CD14-positive monocyte (primary cell): ENCODE data around the gene SART1. TPM values are rescaled to one million over a fixed set of nuclear protein-coding genes. Genes with fewer than 3 reads are reported as not detected.

Source experiments
- DNase-seq, 3 donors: peaks; one replicate each; pipeline ENCODE4 v3.0.0-alpha.2; 2011 to 2022
- H2AFZ ChIP-seq: 2 replicates; pipeline ENCODE4 v1.6.0; 2012; ENCODE audit warnings: mild to moderate bottlenecking, low read depth, low read length, inconsistent platforms; ENCODE audit not compliant: insufficient read depth, poor library complexity, severe bottlenecking
- H3K27ac ChIP-seq, 2 donors: 1 replicate in 1 of 2; 2 replicates in 1 of 2; pipeline ENCODE4 v1.5.1; 2012 to 2013; ENCODE audit warnings: low read length in 2 of 2, control low read depth in 1 of 2, inconsistent platforms in 1 of 2, low read depth in 1 of 2, mild to moderate bottlenecking in 1 of 2
- H3K27me3 ChIP-seq, 2 donors: one replicate each; pipeline versions ENCODE4 v1.6.0 to v1.6.1; 2011 to 2013; ENCODE audit warnings: low read length in 2 of 2; ENCODE audit not compliant: control insufficient read depth in 2 of 2, insufficient read depth in 2 of 2
- H3K36me3 ChIP-seq, 2 donors: replicated peaks in 1 of 2; 1 replicate in 1 of 2; 2 replicates in 1 of 2; pipeline versions ENCODE4 v1.5.1 to v1.6.1; 2012 to 2013; ENCODE audit warnings: low read length in 2 of 2, control low read depth in 1 of 2, inconsistent platforms in 1 of 2, mild to moderate bottlenecking in 1 of 2; ENCODE audit not compliant: insufficient read depth in 2 of 2, control insufficient read depth in 1 of 2
- H3K4me1 ChIP-seq, 2 donors: 1 replicate in 1 of 2; 2 replicates in 1 of 2; pipeline versions ENCODE4 v1.5.1 to v1.6.1; 2012 to 2013; ENCODE audit warnings: low read length in 2 of 2, control low read depth in 1 of 2, inconsistent platforms in 1 of 2, mild to moderate bottlenecking in 1 of 2, moderate library complexity in 1 of 2; ENCODE audit not compliant: insufficient read depth in 2 of 2, control insufficient read depth in 1 of 2
- H3K4me2 ChIP-seq: replicated peaks from 2 replicates; pipeline ENCODE3; 2012; ENCODE audit warnings: low read length, moderate library complexity, mild to moderate bottlenecking; ENCODE audit not compliant: poor library complexity, severe bottlenecking; ENCODE audit errors: extremely low read depth
- H3K4me3 ChIP-seq, 3 experiments: fragments of 200-600 bp in 1 of 3; sonication (generic) in 1 of 3; replicated peaks in 1 of 3; 1 replicate in 2 of 3; 2 replicates in 1 of 3; pipeline ENCODE4 v1.5.1; 2011 to 2013; ENCODE audit warnings: low read length in 3 of 3, mild to moderate bottlenecking in 3 of 3, control low read depth in 2 of 3, low read depth in 2 of 3, inconsistent platforms in 1 of 3, moderate library complexity in 1 of 3
- H3K79me2 ChIP-seq: 2 replicates; pipeline ENCODE4 v1.6.0; 2012; ENCODE audit warnings: mild to moderate bottlenecking, control low read depth, inconsistent platforms, low read length, moderate library complexity; ENCODE audit not compliant: insufficient read depth
- H3K9ac ChIP-seq: 2 replicates; pipeline ENCODE4 v1.6.0; 2017; ENCODE audit warnings: low read length, mild to moderate bottlenecking; ENCODE audit not compliant: insufficient read depth, poor library complexity, severe bottlenecking
- H3K9me3 ChIP-seq, 2 donors: replicated peaks in 1 of 2; 1 replicate in 1 of 2; 2 replicates in 1 of 2; pipeline versions ENCODE4 v1.5.1 to v1.6.1; 2012 to 2013; ENCODE audit warnings: low read length in 2 of 2, control low read depth in 1 of 2; ENCODE audit not compliant: control insufficient read depth in 1 of 2, insufficient read depth in 1 of 2
- H4K20me1 ChIP-seq: 2 replicates; pipeline ENCODE4 v1.6.0; 2012; ENCODE audit warnings: mild to moderate bottlenecking, low read length, control low read depth, moderate library complexity; ENCODE audit not compliant: insufficient read depth
- H3K27ac Mint-ChIP-seq, 7 donors: one replicate each; pipeline ENCODE4 v1.8.0; 2020; ENCODE audit warnings: mild to moderate bottlenecking in 7 of 7, mixed read lengths in 7 of 7, moderate library complexity in 6 of 7, inconsistent platforms in 2 of 7
- H3K27me3 Mint-ChIP-seq, 3 donors: one replicate each; pipeline ENCODE4 v1.8.0; 2021 to 2022; ENCODE audit warnings: low read depth in 3 of 3, mild to moderate bottlenecking in 3 of 3, mixed read lengths in 3 of 3, moderate library complexity in 3 of 3, inconsistent platforms in 1 of 3
- H3K36me3 Mint-ChIP-seq, 2 donors: one replicate each; pipeline ENCODE4 v1.8.0; 2020; ENCODE audit warnings: mixed read lengths in 2 of 2, inconsistent platforms in 1 of 2, mild to moderate bottlenecking in 1 of 2
- H3K4me1 Mint-ChIP-seq: one replicate; pipeline ENCODE4 v1.8.0; 2020; ENCODE audit warnings: mild to moderate bottlenecking, mixed read lengths
- H3K4me3 Mint-ChIP-seq, 2 donors: one replicate each; pipeline ENCODE4 v1.8.0; 2020; ENCODE audit warnings: mild to moderate bottlenecking in 2 of 2, mixed read lengths in 2 of 2, moderate library complexity in 1 of 2
- H3K9me3 Mint-ChIP-seq, 7 donors: one replicate each; pipeline ENCODE4 v1.8.0; 2020 to 2022; ENCODE audit warnings: mixed read lengths in 7 of 7, mild to moderate bottlenecking in 6 of 7, moderate library complexity in 6 of 7, inconsistent platforms in 2 of 7
- CTCF ChIP-seq: fragments of 200-600 bp; IDR thresholded peaks from one replicate; pipeline ENCODE4 v1.8.0; 2022; ENCODE audit warnings: antibody characterized with exemption, mild to moderate bottlenecking
- WGBS: methylation state at CpG from one replicate; pipeline ENCODE4 v1.1.5; 2013; ENCODE audit warnings: missing lambda C conversion rate; ENCODE audit not compliant: insufficient coverage; 5-methylcytosine and 5-hydroxymethylcytosine counted together
- intact Hi-C, 2 donors: fragments of 100-400 bp; cut with micrococcal nuclease; formaldehyde crosslinking; loops; one replicate each; pipeline versions ENCODE4 v1.15.0 to v1.15.1; 2023
- polyA plus RNA-seq, 3 donors: library from polyadenylated mRNA; depleted of rRNA in 1 of 3; unstranded in 2 of 3; stranded (reverse) in 1 of 3; fragments of 300-500 nt in 2 of 3; fragments of >200 nt in 1 of 3; fragmentation: Illumina TruSeq in 2 of 3; gene quantifications; 1 replicate in 2 of 3; 2 replicates in 1 of 3; pipeline ENCODE4 v1.2.3, GENCODE V29; 2012 to 2021

SART1 gene
- polyA plus RNA-seq, 3 donors: 8.9 to 52.8 (median 16.1) TPM

GRCh38 chr11:66015454-66015881 is 53.9 kb downstream of the SART1 start:
- peaks cover 0 to 5% (median 2%) of the 10 kb centered on the region in 7 donors for H3K9me3 Mint-ChIP-seq
- H3K27me3 ChIP-seq: peaks cover 14 to 17% of the 10 kb centered on the region in 2 donors
- H3K9ac ChIP-seq: peak overlapping the region; percentile 19
- H3K4me3 Mint-ChIP-seq: no peak overlapping the region
- no peaks in the 10 kb centered on the region for H4K20me1 ChIP-seq
- no peak for TF ChIP-seq CTCF
- H3K27ac Mint-ChIP-seq: peak overlapping the region in 4 of 7 donors; percentile 66 to 88 (median 78)
- DNase-seq: no peak
- peaks cover 20 to 29% of the 10 kb centered on the region in 2 donors for H3K36me3 Mint-ChIP-seq
- no peaks in the 10 kb centered on the region for H3K9me3 ChIP-seq
- peak overlapping the region; percentile 44 to 77 for H3K27ac ChIP-seq
- H3K4me1 ChIP-seq: peaks cover 49 to 50% of the 10 kb centered on the region in 2 donors
- peaks cover 46% of the 10 kb centered on the region for H3K4me1 Mint-ChIP-seq
- H3K79me2 ChIP-seq: peaks cover 8% of the 10 kb centered on the region
- no peak overlapping the region for H2AFZ ChIP-seq
- WGBS: 95% methylated on average over 6 of the region's 7 CpGs
- peaks cover 21 to 23% (median 23%) of the 10 kb centered on the region in 3 donors for H3K27me3 Mint-ChIP-seq
- H3K36me3 ChIP-seq: peaks cover 8 to 9% of the 10 kb centered on the region in 2 donors
- H3K4me3 ChIP-seq: no peak overlapping the region
- intact Hi-C loops: no loop called here
- H3K4me2 ChIP-seq: no peak overlapping the region

GRCh38 chr11:66015936-66016792 is 54.6 kb downstream of the SART1 start:
- 93% methylated on average over 13 of the region's 18 CpGs for WGBS
- no peak overlapping the region for H3K4me3 ChIP-seq
- peaks cover 56 to 57% of the 10 kb centered on the region in 2 donors for H3K4me1 ChIP-seq
- H3K36me3 ChIP-seq: peaks cover 8 to 9% of the 10 kb centered on the region in 2 donors
- intact Hi-C loops: no loop called here
- no peak overlapping the region for H3K27ac ChIP-seq
- Mint-ChIP-seq H3K27me3 (peaks cover 14 to 16% (median 16%) of the 10 kb centered on the region in 3 donors), H3K4me1 (peaks cover 52% of the 10 kb centered on the region), H3K4me3 (no peak overlapping the region), H3K27ac (no peak overlapping the region), H3K9me3 (peaks cover 0 to 4% (median 0%) of the 10 kb centered on the region in 7 donors), H3K36me3 (peaks cover 20 to 29% of the 10 kb centered on the region in 2 donors)
- no peak overlapping the region for H2AFZ ChIP-seq
- H3K79me2 ChIP-seq: peaks cover 11% of the 10 kb centered on the region
- no peak overlapping the region for H3K4me2 ChIP-seq
- TF ChIP-seq CTCF: no peak
- no peak overlapping the region for H3K9ac ChIP-seq
- no peaks in the 10 kb centered on the region for H3K9me3 ChIP-seq
- no peak for DNase-seq
- peaks cover 10% of the 10 kb centered on the region in 2 donors for H3K27me3 ChIP-seq
- H4K20me1 ChIP-seq: no peaks in the 10 kb centered on the region
